Heart right ventricle (tissue), 16 donors: ENCODE data around the gene MAGEB17. TPM values are rescaled to one million over a fixed set of nuclear protein-coding genes. Genes with fewer than 3 reads are reported as not detected.

ENCODE experiments used
- ATAC-seq, 8 donors: fragments of 200-7000 bp; cut with Tn5 transposase; one replicate each; pipeline ENCODE4 v1.9.1; 2020; ENCODE audit warnings: mild to moderate bottlenecking in 8 of 8, moderate library complexity in 8 of 8, moderate number of reproducible peaks in 1 of 8
- DNase-seq, 2 donors: peaks; one replicate each; pipeline ENCODE4 v3.0.0-alpha.2; 2020
- H3K27ac ChIP-seq, 10 donors: fragments of 200-600 bp; sonication (generic) in 2 of 10; one replicate each; pipeline versions ENCODE4 v1.5.0 to v1.8.0; 2020 to 2022; ENCODE audit warnings: mild to moderate bottlenecking in 3 of 10
- H3K27me3 ChIP-seq, 7 donors: fragments of 200-600 bp; one replicate each; pipeline ENCODE4 v1.8.0; 2021 to 2022; ENCODE audit warnings: mild to moderate bottlenecking in 2 of 7
- H3K36me3 ChIP-seq, 9 donors: fragments of 200-600 bp; sonication (generic) in 1 of 9; one replicate each; pipeline versions ENCODE4 v1.5.0 to v1.8.0; 2020 to 2022; ENCODE audit warnings: mild to moderate bottlenecking in 2 of 9
- H3K4me1 ChIP-seq, 9 donors: fragments of 200-600 bp; sonication (generic) in 1 of 9; one replicate each; pipeline versions ENCODE4 v1.5.0 to v1.8.0; 2020 to 2022; ENCODE audit warnings: mild to moderate bottlenecking in 4 of 9
- H3K4me3 ChIP-seq, 10 donors: fragments of 200-600 bp; sonication (generic) in 2 of 10; one replicate each; pipeline versions ENCODE4 v1.5.0 to v1.8.0; 2020 to 2022; ENCODE audit warnings: mild to moderate bottlenecking in 7 of 10, moderate library complexity in 2 of 10
- H3K9me3 ChIP-seq, 11 donors: fragments of 200-600 bp in 10 of 11; sonication (generic) in 2 of 11; one replicate each; pipeline versions ENCODE4 v1.5.0 to v1.8.0; 2013 to 2022; ENCODE audit warnings: mild to moderate bottlenecking in 2 of 11, control low read depth in 1 of 11, moderate library complexity in 1 of 11
- WGBS, 2 donors: extraction: QIAGEN DNeasy Blood & Tissue Kit; methylation state at CpG; one replicate each; pipeline ENCODE4 v1.1.7; 2013; ENCODE audit warnings: inconsistent platforms in 1 of 2; 5-methylcytosine and 5-hydroxymethylcytosine counted together
- intact Hi-C, 10 donors: fragments of 100-400 bp; cut with DNase I; formaldehyde crosslinking; loops; one replicate each; pipeline versions ENCODE4 v1.11.1 to v1.14.2; 2022
- polyA plus RNA-seq, 2 donors: library from polyadenylated mRNA; stranded (reverse); fragments of 200-250 nt; gene quantifications; one replicate each; pipeline ENCODE4 v1.2.3, GENCODE V29; 2013
- total RNA-seq, 10 donors: library from RNA; stranded (reverse); fragmentation: NEBNext Ultra II Directional in 3 of 10; extraction: Animal tissue kit (Norgen Biotek cat#: 25700) in 3 of 10; gene quantifications; one replicate each; pipeline versions ENCODE4 v1.2.1 to v1.2.4, GENCODE V29; 2021 to 2023
- TF ChIP-seq, protein P1 (sequence below), 9 donors: fragments of 200-600 bp; sonication (generic) in 2 of 9; IDR thresholded peaks; one replicate each; pipeline versions ENCODE4 v1.5.0 to v1.8.0; 2021 to 2022; ENCODE audit warnings: antibody characterized with exemption in 9 of 9, mild to moderate bottlenecking in 5 of 9, moderate library complexity in 1 of 9
- donor health status: Arrhythmogenic right ventricular cardiomyopathy.
- donor health status: ischemic (EF 13 %, LVEDD 7.1; RV severe dilation, severe dysfunction).
- donor health status: healthy with polysubstance abuse.
- donor health status: DM: no; HTN: yes; CAD: no.
- donor health status: DM: no; HTN: no; CAD: no.
- donor health status: ischemic (EF 25% LVEDD 6.9; RV normal size, moderate dysfunction).
- donor health status: ischemic (EF 25% LVEDD 5.7; RV mildly dilated, moderate dysfunction).
- donor health status: healthy.
- donor health status: DM: yes; HTN: yes; CAD: no.
- donor health status: Ischemic cardiomyopathy.
- donor health status: ischemic (EF 35%, LVEDD 5.7; RV mildly dilated, moderate dysfunction).
- donor health status: nonischemic (EF 11% LVEDD 7.7; RV severe dilation, severe dysfunction).
- donor health status: DM: yes; HTN: yes; CAD: no.
- donor health status: PGD.
- donor health status: ischemic (EF 29% LVEDD 5.4; RV normal size, mild dysfunction).
- donor health status: nonischemic (EF 23%, LVEDD 6.1; RV moderate dilation, normal function).

The MAGEB17 gene
- total and polyA plus RNA-seq, 12 donors = 0.04 to 0.19 TPM; not detected in 10

DNA sequence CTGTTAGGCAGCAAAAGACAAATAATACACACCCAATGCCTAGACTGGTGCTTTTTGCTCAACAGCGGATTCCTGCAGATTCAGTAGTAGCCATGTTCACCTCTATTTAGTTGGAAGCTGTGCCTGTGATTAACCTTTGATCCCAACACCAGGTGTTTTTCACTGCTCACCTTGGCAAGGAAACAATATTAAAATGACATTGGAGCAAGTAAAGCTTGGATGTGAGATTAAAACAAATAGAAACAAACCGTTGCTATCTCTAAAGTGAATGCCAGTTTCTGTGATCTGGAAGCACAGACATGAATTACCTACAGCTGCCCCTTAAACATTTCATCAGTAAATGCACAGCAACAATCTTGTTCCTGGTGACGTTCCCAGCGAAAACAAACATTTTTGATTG, 35.7 kb downstream of the MAGEB17 start:
- Histone ChIP-seq H3K27me3 (peaks cover 0 to 48% (median 0%) of the 10 kb centered on the region in 7 donors), H3K4me3 (no peak overlapping the region), H3K36me3 (no peaks in the 10 kb centered on the region), H3K27ac (no peak overlapping the region), H3K4me1 (no peaks in the 10 kb centered on the region), H3K9me3 (no peaks in the 10 kb centered on the region)
- intact Hi-C loops = no loop called here
- DNase-seq = no peak
- no peak for ATAC-seq
- TF ChIP-seq, protein P1, sequence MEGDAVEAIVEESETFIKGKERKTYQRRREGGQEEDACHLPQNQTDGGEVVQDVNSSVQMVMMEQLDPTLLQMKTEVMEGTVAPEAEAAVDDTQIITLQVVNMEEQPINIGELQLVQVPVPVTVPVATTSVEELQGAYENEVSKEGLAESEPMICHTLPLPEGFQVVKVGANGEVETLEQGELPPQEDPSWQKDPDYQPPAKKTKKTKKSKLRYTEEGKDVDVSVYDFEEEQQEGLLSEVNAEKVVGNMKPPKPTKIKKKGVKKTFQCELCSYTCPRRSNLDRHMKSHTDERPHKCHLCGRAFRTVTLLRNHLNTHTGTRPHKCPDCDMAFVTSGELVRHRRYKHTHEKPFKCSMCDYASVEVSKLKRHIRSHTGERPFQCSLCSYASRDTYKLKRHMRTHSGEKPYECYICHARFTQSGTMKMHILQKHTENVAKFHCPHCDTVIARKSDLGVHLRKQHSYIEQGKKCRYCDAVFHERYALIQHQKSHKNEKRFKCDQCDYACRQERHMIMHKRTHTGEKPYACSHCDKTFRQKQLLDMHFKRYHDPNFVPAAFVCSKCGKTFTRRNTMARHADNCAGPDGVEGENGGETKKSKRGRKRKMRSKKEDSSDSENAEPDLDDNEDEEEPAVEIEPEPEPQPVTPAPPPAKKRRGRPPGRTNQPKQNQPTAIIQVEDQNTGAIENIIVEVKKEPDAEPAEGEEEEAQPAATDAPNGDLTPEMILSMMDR (IDR thresholded peaks at IDR 0.05) = no peak
- WGBS, 2 donors = 69 to 87% methylated on average over 4 of the region's 4 CpGs

DNA sequence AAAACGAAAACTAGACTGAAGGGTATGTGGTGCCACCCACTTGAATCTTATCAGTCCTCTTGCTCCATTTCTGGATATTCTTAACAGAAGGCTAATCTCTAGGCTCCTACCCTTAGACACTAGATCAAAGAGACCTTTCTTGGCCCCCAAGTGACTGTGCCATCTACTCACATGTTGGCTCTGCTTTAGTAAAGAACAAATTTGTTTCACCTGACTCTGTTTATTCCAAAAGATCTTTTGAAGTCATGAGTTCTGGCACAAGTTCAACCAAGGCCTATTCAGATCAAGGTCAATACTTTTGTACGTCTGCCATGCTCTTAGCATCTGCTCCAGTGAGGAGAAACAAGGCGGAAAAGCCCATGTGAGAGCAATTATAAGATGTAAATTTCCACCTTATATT, 37.3 kb downstream of the MAGEB17 start:
- H3K27ac ChIP-seq = no peak overlapping the region
- no peak overlapping the region for H3K4me3 ChIP-seq
- ATAC-seq (no peak), DNase-seq (no peak)
- intact Hi-C loops = no loop called here
- no peaks in the 10 kb centered on the region for H3K36me3 ChIP-seq
- H3K27me3 ChIP-seq = peaks cover 0 to 41% (median 0%) of the 10 kb centered on the region in 7 donors
- 78 to 87% methylated on average over 3 of the region's 3 CpGs for WGBS, 2 donors
- H3K4me1 ChIP-seq = no peaks in the 10 kb centered on the region
- TF ChIP-seq, protein P1 (IDR thresholded peaks at IDR 0.05) = no peak
- H3K9me3 ChIP-seq = no peaks in the 10 kb centered on the region

DNA sequence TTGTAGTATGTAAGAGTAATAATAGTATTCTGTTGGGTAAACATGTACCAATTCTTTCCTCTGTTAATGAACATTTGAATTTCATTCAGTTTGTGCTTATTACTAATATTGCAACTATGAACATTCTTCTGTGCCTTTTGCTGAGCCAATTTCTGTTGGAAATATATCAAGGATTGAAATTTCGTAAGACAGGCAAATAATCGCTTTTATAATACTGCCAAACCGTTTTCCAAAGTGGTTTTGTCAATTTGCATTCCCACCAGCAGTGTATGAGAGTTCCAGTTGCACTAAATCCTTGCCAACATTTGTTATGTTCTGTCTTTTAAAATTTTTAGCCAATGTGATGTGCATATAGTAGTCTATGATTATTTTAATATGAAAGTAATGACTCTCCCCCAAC, 38.6 kb downstream of the MAGEB17 start:
- peaks cover 0 to 41% (median 0%) of the 10 kb centered on the region in 7 donors for H3K27me3 ChIP-seq
- TF ChIP-seq, protein P1 (IDR thresholded peaks at IDR 0.05) = no peak
- intact Hi-C loops = no loop called here
- ATAC-seq = no peak
- H3K4me1 ChIP-seq = no peaks in the 10 kb centered on the region
- H3K4me3 ChIP-seq = no peak overlapping the region
- no peaks in the 10 kb centered on the region for H3K9me3 ChIP-seq
- no peaks in the 10 kb centered on the region for H3K36me3 ChIP-seq
- no peak for DNase-seq
- WGBS, 2 donors = 65 to 78% methylated on average over 3 of the region's 3 CpGs
- no peak overlapping the region for H3K27ac ChIP-seq

GRCh38 chrX:16207634-16208033, 40.4 kb downstream of the MAGEB17 start:
- no peak overlapping the region for H3K27ac ChIP-seq
- H3K27me3 ChIP-seq = peaks cover 0 to 31% (median 0%) of the 10 kb centered on the region in 7 donors
- no peak overlapping the region for H3K4me3 ChIP-seq
- no peaks in the 10 kb centered on the region for H3K36me3 ChIP-seq
- 76 to 83% methylated on average over 1 of the region's 1 CpG for WGBS, 2 donors
- TF ChIP-seq, protein P1 (IDR thresholded peaks at IDR 0.05) = no peak
- ATAC-seq (no peak), DNase-seq (no peak)
- no peaks in the 10 kb centered on the region for H3K9me3 ChIP-seq
- intact Hi-C loops = no loop called here
- no peaks in the 10 kb centered on the region for H3K4me1 ChIP-seq
